ENCODE results near the gene YEATS4. TPM values are rescaled to one million over a fixed set of nuclear protein-coding genes. Genes with fewer than 3 reads are reported as not detected.

The YEATS4 gene
- total and polyA plus RNA-seq, 4 donors, result 9.9 to 23.8 (median 15.5) TPM

GRCh38 chr12:69313209-69313608, 46.3 kb upstream of the YEATS4 start:
- no peak for DNase-seq (ENCODE audit: low spot score)
- Histone ChIP-seq H3K27me3 (ENCODE audit: control insufficient read depth in 4 of 4, insufficient read depth in 4 of 4, low read length in 3 of 4) (no peaks in the 10 kb centered on the region), H3K9me3 (ENCODE audit: control insufficient read depth in 4 of 4, low read length in 3 of 4) (no peaks in the 10 kb centered on the region), H3K36me3 (ENCODE audit: control insufficient read depth in 4 of 4, insufficient read depth in 3 of 4, low read depth in 1 of 4, low read length in 3 of 4) (no peaks in the 10 kb centered on the region), H3K4me3 (ENCODE audit: low read depth in 1 of 3, low read length in 3 of 3) (no peak overlapping the region), H3K27ac (ENCODE audit: low read depth in 1 of 2, low read length in 2 of 2) (no peak overlapping the region), H3K9ac (ENCODE audit: low read depth in 1 of 2, low read length in 2 of 2) (no peak overlapping the region), H3K4me1 (ENCODE audit: control insufficient read depth in 4 of 4, insufficient read depth in 4 of 4, low read length in 3 of 4) (peaks cover 0 to 3% (median 0%) of the 10 kb centered on the region in 4 donors)
- TF ChIP-seq YY1 (IDR thresholded peaks at IDR 0.05) (no peak), SP1 (IDR thresholded peaks at IDR 0.05) (no peak), JUND (IDR thresholded peaks at IDR 0.05) (no peak), FOXA1 (IDR thresholded peaks at IDR 0.05) (no peak), CTCF (IDR thresholded peaks at IDR 0.05; ENCODE audit: low read depth, low read length, missing input control) (no peak), GABPA (IDR thresholded peaks at IDR 0.05 in 1 of 2, conservative IDR thresholded peaks at IDR 0.05 in 1 of 2) (no peak), HNF4A (conservative IDR thresholded peaks at IDR 0.05) (no peak), FOXA2 (IDR thresholded peaks at IDR 0.05) (no peak), RXRA (IDR thresholded peaks at IDR 0.05) (no peak), EGR1 (IDR thresholded peaks at IDR 0.05; ENCODE audit: low read depth in 2 of 2) (no peak), ZBTB33 (IDR thresholded peaks at IDR 0.05) (no peak), MAX (IDR thresholded peaks at IDR 0.05) (no peak), RAD21 (IDR thresholded peaks at IDR 0.05) (no peak), TAF1 (conservative IDR thresholded peaks at IDR 0.05) (no peak), HNF4G (IDR thresholded peaks at IDR 0.05) (no peak), NR2F2 (IDR thresholded peaks at IDR 0.05) (no peak), ATF3 (IDR thresholded peaks at IDR 0.05) (no peak), REST (IDR thresholded peaks at IDR 0.05) (no peak)
- WGBS, result 97% methylated on average over 3 of the region's 3 CpGs

Data from liver (tissue), 9 donors.